ENCODE results near the gene BTNL3.

The BTNL3 gene

DNA sequence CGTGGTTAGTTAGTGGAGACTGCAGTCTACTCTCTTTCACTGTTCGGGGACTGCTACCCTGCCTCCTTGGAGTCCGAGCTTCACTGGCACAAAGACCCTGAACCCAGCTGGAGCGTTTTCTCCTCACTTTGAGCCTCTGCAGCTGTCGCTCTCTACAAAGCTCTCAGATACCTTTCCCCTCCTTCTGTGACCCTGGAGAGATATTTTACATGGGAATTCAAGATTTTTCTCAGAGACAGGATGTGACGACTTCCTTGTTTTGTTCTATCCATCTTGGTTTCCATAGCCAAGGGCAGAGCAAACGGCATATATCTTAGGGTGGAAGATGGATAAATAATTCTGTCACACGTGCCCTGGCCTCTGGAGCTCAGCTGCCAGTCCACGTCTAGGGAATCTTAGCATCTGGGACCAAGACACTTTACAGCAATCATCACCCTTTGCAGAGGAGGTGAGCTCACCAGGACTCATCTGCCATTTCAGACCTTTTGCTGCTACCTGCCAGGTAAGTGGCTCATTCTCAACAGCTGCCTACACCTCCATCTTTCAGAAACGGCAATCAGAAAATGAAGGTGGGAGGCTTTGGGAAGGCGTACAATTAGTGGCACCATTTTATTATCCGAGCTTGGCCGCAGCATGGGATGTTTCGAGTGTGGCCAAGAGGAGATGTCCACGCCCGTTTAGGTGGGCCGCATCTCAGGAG is 51.4 kb downstream of the BTNL3 start, which contains the start of gene BTNL9:
Gene BTNL9, plus strand, starts transcription at position 336 of the 700 bp plus-strand sequence. CDS start 5,224 bp downstream, outside the sequence.
- TF ChIP-seq POLR2AphosphoS5 (IDR thresholded peaks at IDR 0.05; ENCODE audit: low read depth, low read length) = no peak
- TF ChIP-seq TAF1 (IDR thresholded peaks at IDR 0.05; ENCODE audit: borderline replicate concordance, insufficient read depth, low read length) = no peak
- no peak for TF ChIP-seq SIN3A (IDR thresholded peaks at IDR 0.05; ENCODE audit: borderline replicate concordance, insufficient read depth, low read length)
- TF ChIP-seq FOXP2 (optimal IDR thresholded peaks at IDR 0.05; ENCODE audit: borderline replicate concordance, extremely low read depth, extremely low read length, insufficient read depth) = no peak
- TF ChIP-seq, protein P1, sequence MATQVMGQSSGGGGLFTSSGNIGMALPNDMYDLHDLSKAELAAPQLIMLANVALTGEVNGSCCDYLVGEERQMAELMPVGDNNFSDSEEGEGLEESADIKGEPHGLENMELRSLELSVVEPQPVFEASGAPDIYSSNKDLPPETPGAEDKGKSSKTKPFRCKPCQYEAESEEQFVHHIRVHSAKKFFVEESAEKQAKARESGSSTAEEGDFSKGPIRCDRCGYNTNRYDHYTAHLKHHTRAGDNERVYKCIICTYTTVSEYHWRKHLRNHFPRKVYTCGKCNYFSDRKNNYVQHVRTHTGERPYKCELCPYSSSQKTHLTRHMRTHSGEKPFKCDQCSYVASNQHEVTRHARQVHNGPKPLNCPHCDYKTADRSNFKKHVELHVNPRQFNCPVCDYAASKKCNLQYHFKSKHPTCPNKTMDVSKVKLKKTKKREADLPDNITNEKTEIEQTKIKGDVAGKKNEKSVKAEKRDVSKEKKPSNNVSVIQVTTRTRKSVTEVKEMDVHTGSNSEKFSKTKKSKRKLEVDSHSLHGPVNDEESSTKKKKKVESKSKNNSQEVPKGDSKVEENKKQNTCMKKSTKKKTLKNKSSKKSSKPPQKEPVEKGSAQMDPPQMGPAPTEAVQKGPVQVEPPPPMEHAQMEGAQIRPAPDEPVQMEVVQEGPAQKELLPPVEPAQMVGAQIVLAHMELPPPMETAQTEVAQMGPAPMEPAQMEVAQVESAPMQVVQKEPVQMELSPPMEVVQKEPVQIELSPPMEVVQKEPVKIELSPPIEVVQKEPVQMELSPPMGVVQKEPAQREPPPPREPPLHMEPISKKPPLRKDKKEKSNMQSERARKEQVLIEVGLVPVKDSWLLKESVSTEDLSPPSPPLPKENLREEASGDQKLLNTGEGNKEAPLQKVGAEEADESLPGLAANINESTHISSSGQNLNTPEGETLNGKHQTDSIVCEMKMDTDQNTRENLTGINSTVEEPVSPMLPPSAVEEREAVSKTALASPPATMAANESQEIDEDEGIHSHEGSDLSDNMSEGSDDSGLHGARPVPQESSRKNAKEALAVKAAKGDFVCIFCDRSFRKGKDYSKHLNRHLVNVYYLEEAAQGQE (IDR thresholded peaks at IDR 0.05; ENCODE audit: insufficient read depth in 1 of 2, low read depth in 2 of 2, low read length in 2 of 2) = no peak

DNA sequence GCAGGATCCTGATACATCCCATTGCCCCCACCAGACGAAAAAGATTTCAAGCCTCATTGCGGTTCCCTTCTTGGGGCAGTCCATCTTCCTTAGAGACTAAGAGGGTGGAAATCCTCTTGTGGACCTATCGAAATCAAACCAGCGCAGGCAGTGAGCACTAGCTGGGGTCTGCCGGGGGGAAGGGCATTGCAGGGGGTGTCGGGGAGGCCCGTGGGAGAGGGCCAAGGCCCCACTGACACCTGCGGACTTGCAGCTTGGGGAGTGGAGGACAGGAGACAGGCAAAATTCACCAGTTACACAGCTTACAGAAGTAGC is 51.9 kb downstream of the BTNL3 start:
- TF ChIP-seq TAF1 (IDR thresholded peaks at IDR 0.05; ENCODE audit: borderline replicate concordance, insufficient read depth, low read length) (no peak), FOXP2 (optimal IDR thresholded peaks at IDR 0.05; ENCODE audit: borderline replicate concordance, extremely low read depth, extremely low read length, insufficient read depth) (no peak), SIN3A (IDR thresholded peaks at IDR 0.05; ENCODE audit: borderline replicate concordance, insufficient read depth, low read length) (no peak), POLR2AphosphoS5 (IDR thresholded peaks at IDR 0.05; ENCODE audit: low read depth, low read length) (no peak)
- TF ChIP-seq, protein P1 (IDR thresholded peaks at IDR 0.05; ENCODE audit: insufficient read depth in 1 of 2, low read depth in 2 of 2, low read length in 2 of 2) = no peak

DNA sequence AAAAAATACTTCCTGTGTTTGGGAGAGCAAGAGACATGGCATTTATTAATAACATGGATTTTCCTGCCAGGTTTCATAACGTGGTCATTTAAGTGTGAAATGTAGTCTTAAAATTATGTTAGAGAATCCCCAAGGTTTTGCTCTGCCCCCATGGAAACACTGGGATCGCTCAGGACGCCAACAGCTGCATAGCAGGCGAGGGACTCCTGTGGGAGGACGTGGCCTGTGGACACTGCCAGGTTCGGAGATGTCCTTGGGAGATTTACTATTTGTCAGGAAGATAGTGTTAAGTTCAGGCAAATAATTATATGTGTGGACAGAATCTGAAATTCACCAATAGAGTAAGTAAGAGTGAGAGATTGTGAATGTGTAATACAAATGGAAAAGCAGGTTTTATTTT is 52.4 kb downstream of the BTNL3 start:
- no peak for TF ChIP-seq FOXP2 (optimal IDR thresholded peaks at IDR 0.05; ENCODE audit: borderline replicate concordance, extremely low read depth, extremely low read length, insufficient read depth)
- no peak for TF ChIP-seq TAF1 (IDR thresholded peaks at IDR 0.05; ENCODE audit: borderline replicate concordance, insufficient read depth, low read length)
- no peak for TF ChIP-seq POLR2AphosphoS5 (IDR thresholded peaks at IDR 0.05; ENCODE audit: low read depth, low read length)
- TF ChIP-seq, protein P1 (IDR thresholded peaks at IDR 0.05; ENCODE audit: insufficient read depth in 1 of 2, low read depth in 2 of 2, low read length in 2 of 2) = no peak
- TF ChIP-seq SIN3A (IDR thresholded peaks at IDR 0.05; ENCODE audit: borderline replicate concordance, insufficient read depth, low read length) = no peak

GRCh38 chr5:181042036-181042713 is 53.5 kb downstream of the BTNL3 start:
- TF ChIP-seq SIN3A (IDR thresholded peaks at IDR 0.05; ENCODE audit: borderline replicate concordance, insufficient read depth, low read length) (no peak), TAF1 (IDR thresholded peaks at IDR 0.05; ENCODE audit: borderline replicate concordance, insufficient read depth, low read length) (no peak), POLR2AphosphoS5 (IDR thresholded peaks at IDR 0.05; ENCODE audit: low read depth, low read length) (no peak), FOXP2 (optimal IDR thresholded peaks at IDR 0.05; ENCODE audit: borderline replicate concordance, extremely low read depth, extremely low read length, insufficient read depth) (no peak)
- TF ChIP-seq, protein P1 (IDR thresholded peaks at IDR 0.05; ENCODE audit: insufficient read depth in 1 of 2, low read depth in 2 of 2, low read length in 2 of 2) = no peak
